GM20000 (cell line): ENCODE data around the gene HDAC1.
"Not testable (repeated sequence)": the region's sequence is repeated elsewhere in the genome, so short reads cannot be mapped to it uniquely, and the experiment has no call there.

Experiments used
- DNase-seq: peaks from one replicate; pipeline ENCODE4 v3.0.0; 2012; ENCODE audit warnings: low spot score
- TF ChIP-seq, protein P1 (sequence below): IDR thresholded peaks from 2 replicates; pipeline ENCODE4 v1.5.1; 2012; ENCODE audit warnings: mild to moderate bottlenecking, control low read depth; ENCODE audit errors: extremely low read depth, missing control alignments

Gene HDAC1

DNA sequence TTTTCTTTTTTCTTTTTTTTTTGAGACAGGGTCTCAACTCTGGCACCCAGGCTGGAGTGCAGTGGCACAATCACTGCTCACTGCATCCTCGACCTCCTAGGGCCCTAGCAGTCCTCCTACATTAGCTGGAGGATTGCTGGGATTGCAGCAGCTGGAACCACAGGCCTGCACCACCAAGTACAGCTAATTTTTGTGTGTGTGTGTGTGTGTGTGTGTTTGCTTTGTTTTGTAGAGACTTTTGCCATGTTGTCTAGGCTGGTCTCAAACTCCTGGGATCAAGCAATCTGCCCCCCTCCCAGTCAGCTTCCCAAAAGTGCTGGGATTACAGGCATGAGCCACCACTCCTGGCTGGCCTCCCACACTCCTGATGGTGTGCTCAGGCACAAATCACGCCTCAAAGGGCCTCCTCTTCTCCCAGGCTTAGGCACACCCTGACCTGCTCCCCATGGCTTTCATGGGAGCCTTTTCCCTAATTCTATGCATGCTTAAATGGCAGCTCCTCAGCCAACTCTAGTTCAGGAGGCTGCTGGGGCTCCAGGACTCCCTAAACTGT lies 61.0 kb downstream of the HDAC1 start:
- DNase-seq, result no peak
- TF ChIP-seq, protein P1, sequence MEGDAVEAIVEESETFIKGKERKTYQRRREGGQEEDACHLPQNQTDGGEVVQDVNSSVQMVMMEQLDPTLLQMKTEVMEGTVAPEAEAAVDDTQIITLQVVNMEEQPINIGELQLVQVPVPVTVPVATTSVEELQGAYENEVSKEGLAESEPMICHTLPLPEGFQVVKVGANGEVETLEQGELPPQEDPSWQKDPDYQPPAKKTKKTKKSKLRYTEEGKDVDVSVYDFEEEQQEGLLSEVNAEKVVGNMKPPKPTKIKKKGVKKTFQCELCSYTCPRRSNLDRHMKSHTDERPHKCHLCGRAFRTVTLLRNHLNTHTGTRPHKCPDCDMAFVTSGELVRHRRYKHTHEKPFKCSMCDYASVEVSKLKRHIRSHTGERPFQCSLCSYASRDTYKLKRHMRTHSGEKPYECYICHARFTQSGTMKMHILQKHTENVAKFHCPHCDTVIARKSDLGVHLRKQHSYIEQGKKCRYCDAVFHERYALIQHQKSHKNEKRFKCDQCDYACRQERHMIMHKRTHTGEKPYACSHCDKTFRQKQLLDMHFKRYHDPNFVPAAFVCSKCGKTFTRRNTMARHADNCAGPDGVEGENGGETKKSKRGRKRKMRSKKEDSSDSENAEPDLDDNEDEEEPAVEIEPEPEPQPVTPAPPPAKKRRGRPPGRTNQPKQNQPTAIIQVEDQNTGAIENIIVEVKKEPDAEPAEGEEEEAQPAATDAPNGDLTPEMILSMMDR, result no peak

DNA sequence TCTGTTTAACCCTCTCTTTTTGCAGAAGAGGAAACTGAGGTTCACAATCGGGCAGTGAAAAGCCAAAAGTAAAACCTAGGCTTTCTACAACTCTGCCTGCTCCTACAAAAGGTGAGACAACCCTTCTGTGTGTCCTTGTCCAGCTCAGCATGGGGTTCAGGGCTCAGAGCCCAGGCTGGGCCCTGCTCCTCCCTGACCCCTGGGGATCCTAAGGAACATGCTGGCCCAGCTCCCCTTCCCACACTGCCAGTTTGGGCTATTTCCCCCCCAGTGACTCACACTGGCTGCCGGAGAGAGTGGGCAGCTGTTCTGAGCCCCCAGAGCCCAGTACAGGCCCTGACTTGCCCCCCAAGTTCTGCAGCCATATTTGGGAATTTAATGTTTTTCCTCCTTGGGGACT lies 61.5 kb downstream of the HDAC1 start:
- DNase-seq, result no peak
- TF ChIP-seq, protein P1, result no peak

DNA sequence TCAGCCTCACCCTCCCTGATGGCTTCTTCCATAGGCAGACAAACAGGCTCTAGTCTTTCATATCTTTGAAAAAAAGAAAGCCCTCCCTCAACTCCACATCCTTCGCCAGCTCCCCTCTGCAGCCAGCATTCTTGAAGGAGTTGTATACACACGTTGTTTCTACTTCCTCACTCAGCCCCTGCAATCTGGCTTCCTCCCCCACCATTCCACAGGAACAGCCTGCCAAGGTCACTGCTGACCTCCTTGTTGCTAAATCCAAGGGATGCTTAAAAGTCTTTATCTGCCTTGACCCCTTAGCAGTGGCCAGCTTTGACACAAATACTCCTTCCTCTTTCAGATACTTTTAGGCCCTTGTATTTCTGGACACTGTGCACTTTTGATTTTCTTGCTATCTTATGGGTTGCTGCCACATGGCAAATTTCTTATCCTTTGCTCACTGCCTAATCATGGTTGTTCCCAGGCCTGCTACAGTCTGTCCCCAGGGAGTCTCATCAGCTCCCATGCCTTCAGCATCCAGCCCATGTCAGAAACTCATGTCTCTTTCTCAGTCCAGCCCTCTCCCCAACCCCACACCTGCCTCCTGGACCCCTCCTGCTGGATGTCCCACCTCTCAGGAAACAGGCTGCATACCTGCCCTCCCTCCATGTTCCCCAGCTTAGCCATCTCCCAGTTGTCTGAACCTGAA lies 62.1 kb downstream of the HDAC1 start:
- TF ChIP-seq, protein P1, result no peak
- DNase-seq, result no peak

DNA sequence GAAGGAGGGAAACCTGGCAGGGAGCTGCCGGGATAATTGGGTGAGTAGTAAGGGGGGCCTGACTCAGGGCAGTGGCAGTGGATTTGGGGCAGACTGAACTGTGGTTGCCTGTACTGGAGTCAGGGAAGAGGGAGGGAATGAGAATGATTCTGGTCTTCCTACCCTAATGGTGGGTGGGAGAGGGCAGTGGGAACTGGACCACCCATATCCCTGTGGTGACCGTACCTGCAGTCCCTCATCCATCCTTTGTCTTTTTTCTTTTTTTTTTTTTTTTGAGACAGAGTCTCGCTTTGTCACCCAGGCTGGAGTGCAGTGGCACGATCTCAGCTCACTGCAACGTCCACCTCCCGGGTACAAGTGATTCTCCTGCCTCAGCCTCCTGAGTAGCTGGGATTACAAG lies 63.9 kb downstream of the HDAC1 start:
- DNase-seq, result not testable (repeated sequence)

DNA sequence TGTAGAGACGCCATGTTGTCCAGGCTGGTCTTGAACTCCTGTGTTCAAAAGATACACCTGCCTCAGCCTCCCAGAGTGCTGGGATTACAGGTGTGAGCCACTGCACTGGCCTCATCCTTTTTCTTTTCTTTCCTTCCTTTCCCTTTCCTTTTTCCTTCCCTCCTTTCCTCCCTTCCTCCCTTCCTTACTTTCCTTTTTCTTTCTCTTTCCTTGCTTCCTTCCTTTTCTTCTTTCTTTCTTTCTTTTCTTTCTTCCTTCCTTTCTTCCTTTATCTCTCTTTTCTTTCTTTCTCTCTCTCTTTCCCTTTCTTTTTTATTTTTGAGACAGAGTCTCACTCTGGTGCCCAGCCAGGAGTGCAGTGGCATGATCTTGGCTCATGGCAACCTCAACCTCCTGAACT lies 64.6 kb downstream of the HDAC1 start:
- TF ChIP-seq, protein P1, result no peak
- no peak for DNase-seq

DNA sequence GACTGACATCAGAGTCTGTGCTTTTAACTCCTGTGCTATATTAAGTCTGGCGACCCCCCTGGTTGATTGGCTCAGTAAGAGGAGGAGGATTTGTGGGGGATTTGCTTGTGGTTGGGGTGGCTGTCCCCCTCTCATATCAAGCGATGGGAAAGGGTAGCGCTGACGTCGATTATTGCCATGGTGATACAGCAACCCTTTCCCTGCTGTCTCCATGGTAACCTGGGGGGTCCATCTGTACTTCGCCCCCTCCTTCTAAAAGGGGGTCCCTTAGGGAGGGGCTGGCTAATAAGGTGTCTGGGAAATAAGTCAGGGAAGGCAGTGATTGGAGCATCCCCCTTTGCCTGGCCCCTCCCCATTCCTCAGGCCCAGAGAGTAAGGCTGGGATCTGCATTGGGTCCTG lies 65.7 kb downstream of the HDAC1 start:
- no peak for DNase-seq
- TF ChIP-seq, protein P1, result no peak

DNA sequence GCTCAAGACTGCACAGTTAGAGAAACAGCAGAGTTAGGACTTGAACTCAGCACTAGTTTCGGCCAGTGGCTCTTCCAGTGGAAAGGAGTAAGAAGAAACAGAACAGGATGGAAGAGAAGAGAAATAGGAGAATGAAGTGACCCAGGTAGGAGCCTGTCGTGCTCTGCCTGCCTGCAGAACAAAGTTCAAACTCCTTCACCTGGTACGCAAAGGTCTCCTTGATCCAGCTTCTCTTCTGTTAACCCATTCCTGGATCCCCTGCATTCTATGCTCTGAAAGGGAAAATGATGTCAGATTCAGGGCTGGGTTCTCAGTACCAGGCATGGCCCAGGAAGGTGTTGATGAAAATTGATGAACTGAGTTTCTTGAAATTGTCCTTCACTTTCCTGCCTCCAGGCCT lies 66.6 kb downstream of the HDAC1 start:
- TF ChIP-seq, protein P1, result no peak
- DNase-seq, result no peak

DNA sequence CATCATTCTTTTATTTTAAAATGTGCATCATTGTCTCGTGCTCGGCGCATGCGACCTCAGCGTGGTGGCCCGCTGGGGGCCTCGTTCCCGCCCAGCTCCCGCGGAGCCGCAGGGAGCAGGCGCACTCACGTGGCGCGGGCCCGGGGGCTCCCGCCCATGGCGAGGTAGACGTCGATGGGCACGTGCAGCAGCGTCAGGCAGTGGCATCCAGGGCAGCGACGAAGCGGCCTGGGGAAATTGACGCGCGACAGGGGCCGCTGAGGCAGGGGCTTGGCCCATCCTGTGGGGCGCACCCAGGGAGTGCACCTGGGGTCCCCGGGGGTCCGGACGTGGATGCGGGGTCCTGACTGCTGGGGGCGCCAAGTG lies 69.4 kb downstream of the HDAC1 start:
- DNase-seq, result no peak
- TF ChIP-seq, protein P1, result no peak
